PC-9 (cell line): ENCODE results near the gene MBP. TPM values are rescaled to one million over a fixed set of nuclear protein-coding genes. Genes with fewer than 3 reads are reported as not detected.

Experiments
- BruUV-seq: library from RNA; stranded (reverse); fragments of 400-500 nt; replicated peaks from 2 replicates; lab custom pipeline; 2021; lab: Mats Ljungman, UMichigan
- CTCF ChIA-PET: fragments of 300-600 bp; sonication (Branson Sonifier 250); formaldehyde crosslinking; loops from one replicate; lab custom pipeline; 2022; ENCODE audit warnings: antibody characterized with exemption; lab: Charles Lee
- POLR2A ChIA-PET: fragments of 300-600 bp; sonication (Branson Sonifier 250); formaldehyde crosslinking; loops from one replicate; lab custom pipeline; 2022; ENCODE audit warnings: antibody characterized with exemption; ENCODE audit not compliant: unreplicated experiment; lab: Charles Lee
- DNase-seq, 2 experiments: peaks; one replicate each; pipeline versions ENCODE4 v3.0.0 to v3.0.0-alpha.2; 2015 to 2022; ENCODE audit warnings: mixed read lengths in 1 of 2
- H2AFZ ChIP-seq: fragments of 200-600 bp; sonication (generic); 2 replicates; pipeline ENCODE4 v1.8.1; 2017; ENCODE audit warnings: antibody characterized with exemption
- H3F3A ChIP-seq: fragments of 200-600 bp; sonication (generic); 2 replicates; pipeline ENCODE4 v1.8.1; 2017; ENCODE audit warnings: antibody characterized with exemption, mild to moderate bottlenecking, low read depth; ENCODE audit not compliant: insufficient read depth
- H3K27ac ChIP-seq: fragments of 200-600 bp; sonication (generic); 2 replicates; pipeline ENCODE4 v1.6.1; 2016; ENCODE audit warnings: mixed run types
- H3K27me3 ChIP-seq: fragments of 200-600 bp; sonication (generic); 2 replicates; pipeline ENCODE4 v1.6.1; 2016; ENCODE audit warnings: low read depth, mixed run types; ENCODE audit not compliant: insufficient read depth
- H3K36me3 ChIP-seq: fragments of 200-600 bp; sonication (generic); 2 replicates; pipeline ENCODE4 v1.6.1; 2016; ENCODE audit warnings: low read depth, mixed run types
- H3K4me1 ChIP-seq: fragments of 200-600 bp; sonication (generic); replicated peaks from 2 replicates; pipeline ENCODE4 v1.6.1; 2016; ENCODE audit warnings: mixed run types; ENCODE audit not compliant: insufficient read depth
- H3K4me2 ChIP-seq: fragments of 200-600 bp; sonication (generic); 2 replicates; pipeline ENCODE4 v1.6.1; 2017; ENCODE audit warnings: mixed run types
- H3K4me3 ChIP-seq: fragments of 200-600 bp; sonication (generic); 2 replicates; pipeline ENCODE4 v1.6.1; 2016; ENCODE audit warnings: mixed run types
- H3K79me2 ChIP-seq: fragments of 200-600 bp; sonication (generic); 2 replicates; pipeline ENCODE4 v1.6.1; 2017; ENCODE audit warnings: low read depth, mixed run types
- H3K9me2 ChIP-seq: fragments of 200-600 bp; sonication (generic); 2 replicates; pipeline ENCODE4 v1.8.1; 2017; ENCODE audit warnings: mild to moderate bottlenecking; ENCODE audit not compliant: insufficient read depth
- H3K9me3 ChIP-seq: fragments of 200-600 bp; sonication (generic); 2 replicates; pipeline ENCODE4 v1.8.1; 2016; ENCODE audit warnings: low read depth; ENCODE audit not compliant: insufficient read depth
- H4K20me1 ChIP-seq: fragments of 200-600 bp; sonication (generic); 2 replicates; pipeline ENCODE4 v1.8.1; 2017; ENCODE audit not compliant: insufficient read depth
- CTCF ChIP-seq: fragments of 200-600 bp; sonication (generic); conservative IDR thresholded peaks from 2 replicates; pipeline ENCODE4 v1.6.1; 2017; ENCODE audit warnings: mixed run types, antibody characterized with exemption, mild to moderate bottlenecking, moderate library complexity
- EZH2 ChIP-seq: fragments of 200-600 bp; sonication (generic); IDR thresholded peaks from 2 replicates; pipeline ENCODE4 v1.8.0; 2017; ENCODE audit warnings: antibody characterized with exemption, low read depth
- intact Hi-C: fragments of 100-400 bp; cut with micrococcal nuclease; formaldehyde crosslinking; loops from one replicate; pipeline ENCODE4 v1.10.0; 2022; ENCODE audit not compliant: unreplicated experiment
- total RNA-seq: library from RNA; stranded (reverse); gene quantifications from 2 replicates; pipeline ENCODE4 v1.2.3, GENCODE V29; 2021

Gene MBP
- total RNA-seq, 1 experiment from 2014 or later: 37.9 TPM

- intact Hi-C loops: no loop called here
- TF ChIP-seq CTCF (no peak), EZH2 (no peak)
- peaks cover 92% of the 10 kb centered on the region for H3K79me2 ChIP-seq
- H3K27ac ChIP-seq: no peak overlapping the region
- H3F3A ChIP-seq: peaks cover 17% of the 10 kb centered on the region
- H3K9me3 ChIP-seq: no peaks in the 10 kb centered on the region
- no TSS peak for BruUV-seq
- peaks cover 14% of the 10 kb centered on the region for H4K20me1 ChIP-seq
- no peak overlapping the region for H3K4me3 ChIP-seq
- peaks cover 24% of the 10 kb centered on the region for H3K4me1 ChIP-seq
- H3K4me2 ChIP-seq: no peak overlapping the region
- CTCF ChIA-PET: no interaction called here
- H3K36me3 ChIP-seq: peaks cover 32% of the 10 kb centered on the region
- H2AFZ ChIP-seq: no peak overlapping the region
- POLR2A ChIA-PET: no interaction called here
- H3K27me3 ChIP-seq: no peaks in the 10 kb centered on the region
- no peak for DNase-seq
- no peaks in the 10 kb centered on the region for H3K9me2 ChIP-seq
Observed at GRCh38 chr18:77123320-77124231, 9.0 kb downstream of the MBP start.

DNA sequence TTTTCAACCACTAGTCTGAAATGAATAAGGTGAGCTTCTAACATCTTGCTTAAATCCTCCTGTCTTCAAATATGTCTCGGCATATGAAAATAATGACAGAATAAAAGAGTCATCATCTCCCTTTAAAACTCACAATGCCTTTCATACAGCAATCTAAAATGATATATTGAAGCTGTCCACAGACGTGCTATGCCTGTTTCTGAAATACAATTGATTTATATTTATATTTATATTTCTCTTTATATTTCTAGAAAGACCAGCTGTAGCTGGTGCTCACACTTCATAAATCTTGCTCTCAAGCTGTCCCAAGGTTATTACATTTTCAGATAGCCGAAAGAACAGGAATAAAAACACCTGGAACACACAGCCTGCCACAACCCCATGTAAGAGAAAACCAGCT, 11.1 kb downstream of the MBP start:
- intact Hi-C loops: no loop called here
- BruUV-seq: no TSS peak
- Histone ChIP-seq H2AFZ (no peak overlapping the region), H3K36me3 (peaks cover 33% of the 10 kb centered on the region; the same call in 1 of the 2 replicates), H4K20me1 (peaks cover 14% of the 10 kb centered on the region), H3K4me3 (no peak overlapping the region), H3K9me2 (no peaks in the 10 kb centered on the region), H3K27ac (no peak overlapping the region), H3F3A (peaks cover 5% of the 10 kb centered on the region), H3K4me2 (no peak overlapping the region), H3K27me3 (no peaks in the 10 kb centered on the region), H3K4me1 (peaks cover 6% of the 10 kb centered on the region), H3K9me3 (no peaks in the 10 kb centered on the region), H3K79me2 (peaks cover 88% of the 10 kb centered on the region)
- DNase-seq: no peak
- ChIA-PET CTCF (interaction anchor here (0.6 kb wide), 1 partner anchor 30 kb away, joined by 3 read pairs; no protein-coding TSS in a partner anchor), POLR2A (no interaction called here)
- TF ChIP-seq EZH2 (no peak), CTCF (no peak)

GRCh38 chr18:77119851-77120491, 12.6 kb downstream of the MBP start:
- DNase-seq: no peak
- Histone ChIP-seq H3K4me2 (no peak overlapping the region), H3K36me3 (peaks cover 42% of the 10 kb centered on the region), H3K27ac (no peak overlapping the region), H4K20me1 (peaks cover 14% of the 10 kb centered on the region), H3K4me1 (no peaks in the 10 kb centered on the region), H3K4me3 (no peak overlapping the region), H3K27me3 (no peaks in the 10 kb centered on the region), H2AFZ (no peak overlapping the region), H3F3A (peaks cover 5% of the 10 kb centered on the region), H3K79me2 (peaks cover 88% of the 10 kb centered on the region), H3K9me2 (no peaks in the 10 kb centered on the region), H3K9me3 (no peaks in the 10 kb centered on the region)
- no TSS peak for BruUV-seq
- TF ChIP-seq EZH2: no peak
- no peak for TF ChIP-seq CTCF
- intact Hi-C loops: no loop called here
- ChIA-PET CTCF (no interaction called here), POLR2A (no interaction called here)
